Measurements from ENCODE around the gene SREBF2.

GRCh38 chr22:41947424-41948080, 114.6 kb downstream of the SREBF2 start:
- TF ChIP-seq CTCF (IDR thresholded peaks at IDR 0.05; ENCODE audit: insufficient read depth, low read length) (no peak), SPI1 (IDR thresholded peaks at IDR 0.05; ENCODE audit: borderline replicate concordance, low read depth) (no peak)

Data from HL-60 (cell line).